HepG2 (cell line): ENCODE data around the gene CD81. TPM values are rescaled to one million over a fixed set of nuclear protein-coding genes. Genes with fewer than 3 reads are reported as not detected.

Source experiments
- ATAC-seq: fragments of 200-7000 bp; cut with Tn5 transposase; 3 replicates; pipeline ENCODE4 v1.9.1; 2020; ENCODE audit warnings: mild to moderate bottlenecking, moderate library complexity
- BruUV-seq: library from RNA; stranded (reverse); fragments of 400-500 nt; replicated peaks from 2 replicates; lab custom pipeline; 2021; lab: Mats Ljungman, UMichigan
- CTCF ChIA-PET: fragments of 300-600 bp; formaldehyde crosslinking; extraction: SDS; loops from one replicate; lab custom pipeline; 2021; ENCODE audit warnings: low total read pairs, inconsistent platforms, low intra/inter-chr PET ratio; lab: Yijun Ruan, JAX
- POLR2A ChIA-PET: fragments of 350-600 bp; sonication (Branson Sonifier 250); formaldehyde crosslinking; loops from one replicate; lab custom pipeline; 2020; ENCODE audit warnings: antibody characterized with exemption, inconsistent platforms; lab: Yijun Ruan, JAX
- DNase-seq: peaks from one replicate; pipeline ENCODE4 v3.0.0-alpha.2; 2015; ENCODE audit warnings: low spot score
- FAIRE-seq: peaks from 3 replicates; lab custom pipeline; 2011; peaks lifted over from hg19 to GRCh38; lab: Jason Lieb, UNC
- H2AFZ ChIP-seq: one replicate; pipeline ENCODE4 v1.6.1; 2011; ENCODE audit warnings: low read length, inconsistent platforms
- H3K27ac ChIP-seq: fragments of 300-600 bp; 3 replicates; pipeline ENCODE4 v1.8.0; 2011; ENCODE audit warnings: mixed run types, mild to moderate bottlenecking, mixed read lengths, low read length, inconsistent platforms; ENCODE audit not compliant: insufficient read depth; ENCODE audit errors: extremely low read length
- H3K27me3 ChIP-seq, 2 experiments: fragments of 200-600 bp in 1 of 2; 2 replicates in 1 of 2; 3 replicates in 1 of 2; pipeline versions ENCODE4 v1.6.0 to v1.8.0; 2011; ENCODE audit warnings: low read length in 2 of 2, mild to moderate bottlenecking in 2 of 2, moderate library complexity in 2 of 2, inconsistent platforms in 1 of 2; ENCODE audit not compliant: insufficient read depth in 2 of 2, control insufficient read depth in 1 of 2
- H3K36me3 ChIP-seq, 2 experiments: fragments of 200-600 bp in 1 of 2; replicated peaks in 1 of 2; 2 replicates in 1 of 2; 3 replicates in 1 of 2; pipeline versions ENCODE4 v1.5.1 to v1.8.0; 2011; ENCODE audit warnings: low read length in 2 of 2, inconsistent platforms in 1 of 2; ENCODE audit not compliant: insufficient read depth in 2 of 2, control insufficient read depth in 1 of 2
- H3K4me1 ChIP-seq: 2 replicates; pipeline ENCODE4 v1.5.1; 2012; ENCODE audit warnings: low read length, inconsistent platforms; ENCODE audit not compliant: insufficient read depth
- H3K4me2 ChIP-seq: 2 replicates; pipeline ENCODE4 v1.6.0; 2011; ENCODE audit warnings: low read depth, low read length, inconsistent platforms
- H3K4me3 ChIP-seq, 3 experiments: fragments of 200-600 bp in 1 of 3; sonication (generic), shearing (Covaris generic) in 1 of 3; replicated peaks in 1 of 3; 2 replicates each; pipeline ENCODE4 v1.5.1; 2011 to 2016; ENCODE audit warnings: low read length in 3 of 3, inconsistent platforms in 2 of 3, low read depth in 2 of 3, mild to moderate bottlenecking in 2 of 3, control low read depth in 1 of 3, mixed read lengths in 1 of 3; ENCODE audit not compliant: insufficient read depth in 1 of 3
- H3K79me2 ChIP-seq: one replicate; pipeline ENCODE4 v1.6.1; 2011; ENCODE audit warnings: low read length, inconsistent platforms; ENCODE audit not compliant: insufficient read depth
- H3K9ac ChIP-seq: 2 replicates; pipeline ENCODE4 v1.6.0; 2011; ENCODE audit warnings: mild to moderate bottlenecking, low read depth, low read length, inconsistent platforms; ENCODE audit not compliant: insufficient read depth
- H3K9me3 ChIP-seq: 2 replicates; pipeline ENCODE4 v1.5.1; 2012; ENCODE audit warnings: mild to moderate bottlenecking, low read length
- H4K20me1 ChIP-seq: 2 replicates; pipeline ENCODE4 v1.6.0; 2011; ENCODE audit warnings: inconsistent platforms, mild to moderate bottlenecking, low read length, moderate library complexity; ENCODE audit not compliant: insufficient read depth
- CENPT ChIP-seq: sonication (generic); formaldehyde crosslinking; IDR thresholded peaks from 2 replicates; pipeline ENCODE4 v1.8.0; 2022; ENCODE audit warnings: low read depth, mild to moderate bottlenecking, moderate library complexity, missing genetic modification reagents
- JUNB ChIP-seq: sonication (generic); formaldehyde crosslinking; IDR thresholded peaks from 2 replicates; pipeline ENCODE4 v1.8.0; 2022; ENCODE audit warnings: missing genetic modification reagents, mild to moderate bottlenecking, borderline replicate concordance
- TCF7L2 ChIP-seq: IDR thresholded peaks from 2 replicates; pipeline ENCODE4 v1.6.1; 2011; ENCODE audit warnings: mild to moderate bottlenecking, low read depth, low read length, moderate library complexity
- YEATS2 ChIP-seq: sonication (generic); formaldehyde crosslinking; IDR thresholded peaks from 2 replicates; pipeline ENCODE4 v1.4.0; 2020; ENCODE audit warnings: missing genetic modification reagents, borderline replicate concordance
- ZNF234 ChIP-seq: sonication (generic); formaldehyde crosslinking; conservative IDR thresholded peaks from 2 replicates; pipeline ENCODE4 v1.5.1; 2020; ENCODE audit warnings: mild to moderate bottlenecking, missing genetic modification reagents
- ZNF263 ChIP-seq: sonication (generic); formaldehyde crosslinking; IDR thresholded peaks from 2 replicates; pipeline ENCODE4 v1.4.0; 2020; ENCODE audit warnings: missing genetic modification reagents
- ZNF484 ChIP-seq: sonication (generic); formaldehyde crosslinking; IDR thresholded peaks from 2 replicates; pipeline ENCODE4 v1.5.1; 2020; ENCODE audit warnings: mild to moderate bottlenecking, low read depth, missing genetic modification reagents, borderline replicate concordance
- WGBS: methylation state at CpG from one replicate; pipeline ENCODE4 v1.1.6; 2017; ENCODE audit warnings: low lambda C conversion rate; 5-methylcytosine and 5-hydroxymethylcytosine counted together
- in situ Hi-C: cut with HindIII; loops from 2 replicates; pipeline ENCODE4 v1.10.0; 2017; ENCODE audit warnings: low pct_unique_long_range_greater_than_20kb; ENCODE audit not compliant: extremely low pct_ligation_motif_present
- intact Hi-C: fragments of 100-400 bp; cut with micrococcal nuclease; formaldehyde crosslinking; loops from one replicate; pipeline ENCODE4 v1.10.0; 2022; ENCODE audit not compliant: unreplicated experiment
- polyA plus RNA-seq, 8 experiments: library from polyadenylated mRNA; depleted of rRNA in 3 of 8; stranded (reverse) in 7 of 8; unstranded in 1 of 8; fragments of >200 nt; fragmentation: Illumina TruSeq in 4 of 8; extraction: Trizol in 4 of 8; gene quantifications; 2 replicates each; pipeline versions ENCODE4 v1.2.1 to v1.2.3, GENCODE V29; 2011 to 2016; ENCODE audit warnings: low read depth in 4 of 8, missing spikeins in 1 of 8, mixed read lengths in 1 of 8; ENCODE audit not compliant: insufficient read depth in 1 of 8
- total RNA-seq, 5 experiments: library from RNA; depleted of rRNA; stranded (reverse); fragments of >200 nt; fragmentation: Illumina TruSeq; extraction: Trizol; gene quantifications; 2 replicates each; pipeline ENCODE4 v1.2.3, GENCODE V29; 2016; ENCODE audit warnings: low read depth in 1 of 5
- TF ChIP-seq, protein P1 (sequence below): IDR thresholded peaks from 2 replicates; pipeline ENCODE4 v1.6.1; 2016
- TF ChIP-seq, protein P2 (sequence below): IDR thresholded peaks from 2 replicates; pipeline ENCODE4 v1.6.1; 2016; ENCODE audit warnings: missing biosample characterization, missing genetic modification reagents, low read depth

CD81 gene
- total and polyA plus RNA-seq, 2 of the 13 experiments (the other 11 are each of a cell fraction or from before 2014, with no cell fraction given), result not detected

DNA sequence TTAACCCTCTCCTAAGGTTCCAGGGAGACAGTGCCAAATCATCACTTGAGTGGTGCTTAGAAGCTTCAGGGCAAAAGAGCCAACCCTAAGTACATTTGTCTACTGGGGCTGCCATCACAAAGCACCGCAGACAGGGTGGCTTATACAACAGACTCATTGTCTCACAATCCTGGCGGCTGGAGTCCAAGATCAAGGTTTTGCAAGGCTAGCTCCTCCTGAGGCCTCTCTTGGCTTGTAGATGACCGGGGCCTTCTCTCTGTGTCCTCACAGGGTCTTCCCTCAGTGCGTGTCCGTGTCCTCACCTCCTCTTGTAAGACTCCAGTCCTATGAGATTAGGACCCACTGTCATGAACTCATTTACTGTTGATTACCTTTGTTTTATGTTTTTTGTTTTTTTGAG is 34.1 kb upstream of the CD81 start:
- WGBS, result 1% methylated on average over 5 of the region's 5 CpGs
- in situ Hi-C loops (no loop called here), intact Hi-C loops (no loop called here)
- Histone ChIP-seq H3K79me2 (no peaks in the 10 kb centered on the region), H3K36me3 (no peaks in the 10 kb centered on the region), H4K20me1 (no peaks in the 10 kb centered on the region), H3K9me3 (no peaks in the 10 kb centered on the region), H3K27me3 (peaks cover 0 to 23% of the 10 kb centered on the region in 2 experiments; a peak in 4 of 5 replicates), H3K4me2 (no peak overlapping the region), H3K27ac (no peak overlapping the region), H3K9ac (no peak overlapping the region), H3K4me1 (no peaks in the 10 kb centered on the region), H2AFZ (no peak overlapping the region), H3K4me3 (no peak overlapping the region)
- no TSS peak for BruUV-seq
- ChIA-PET POLR2A (no interaction called here), CTCF (no interaction called here)
- TF ChIP-seq ZNF484 (no peak), CENPT (CRISPR knock-in tag) (no peak), YEATS2 (CRISPR knock-in tag) (no peak)
- ATAC-seq, result no peak
- FAIRE-seq, result no peak
- DNase-seq, result no peak

DNA sequence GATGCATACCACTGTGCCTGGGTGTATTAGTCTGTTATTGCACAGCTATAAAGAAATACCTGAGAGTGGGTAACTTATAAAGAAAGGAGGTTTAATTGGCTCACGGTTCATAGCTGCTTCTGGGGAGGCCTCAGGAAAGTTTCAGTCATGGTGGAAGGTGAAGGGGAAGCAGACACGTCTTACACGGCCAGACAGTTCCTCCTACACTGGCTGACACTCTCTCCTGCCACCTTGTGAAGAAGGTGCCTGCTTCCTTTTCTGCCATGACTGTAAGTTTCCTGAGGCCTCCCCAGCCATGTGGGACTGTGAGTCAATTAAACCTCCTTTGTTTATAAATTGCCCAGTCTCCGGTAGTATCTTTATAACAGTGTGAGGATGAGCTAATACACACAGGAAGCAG is 33.6 kb upstream of the CD81 start:
- Histone ChIP-seq H3K27me3 (peaks cover 0 to 19% of the 10 kb centered on the region in 2 experiments; a peak in 4 of 5 replicates), H3K36me3 (no peaks in the 10 kb centered on the region), H2AFZ (no peak overlapping the region), H3K4me1 (no peaks in the 10 kb centered on the region), H4K20me1 (no peaks in the 10 kb centered on the region), H3K9ac (no peak overlapping the region), H3K4me2 (no peak overlapping the region), H3K79me2 (no peaks in the 10 kb centered on the region), H3K9me3 (no peaks in the 10 kb centered on the region), H3K4me3 (no peak overlapping the region), H3K27ac (no peak overlapping the region)
- ATAC-seq (no peak), DNase-seq (no peak), FAIRE-seq (no peak)
- ChIA-PET CTCF (no interaction called here), POLR2A (no interaction called here)
- intact Hi-C loops, result no loop called here
- TF ChIP-seq, protein P1, sequence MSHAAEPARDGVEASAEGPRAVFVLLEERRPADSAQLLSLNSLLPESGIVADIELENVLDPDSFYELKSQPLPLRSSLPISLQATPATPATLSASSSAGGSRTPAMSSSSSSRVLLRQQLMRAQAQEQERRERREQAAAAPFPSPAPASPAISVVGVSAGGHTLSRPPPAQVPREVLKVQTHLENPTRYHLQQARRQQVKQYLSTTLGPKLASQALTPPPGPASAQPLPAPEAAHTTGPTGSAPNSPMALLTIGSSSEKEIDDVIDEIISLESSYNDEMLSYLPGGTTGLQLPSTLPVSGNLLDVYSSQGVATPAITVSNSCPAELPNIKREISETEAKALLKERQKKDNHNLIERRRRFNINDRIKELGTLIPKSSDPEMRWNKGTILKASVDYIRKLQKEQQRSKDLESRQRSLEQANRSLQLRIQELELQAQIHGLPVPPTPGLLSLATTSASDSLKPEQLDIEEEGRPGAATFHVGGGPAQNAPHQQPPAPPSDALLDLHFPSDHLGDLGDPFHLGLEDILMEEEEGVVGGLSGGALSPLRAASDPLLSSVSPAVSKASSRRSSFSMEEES (CRISPR knock-in tag), result no peak
- TF ChIP-seq JUNB (CRISPR knock-in tag) (no peak), ZNF234 (no peak), ZNF263 (CRISPR knock-in tag) (no peak), TCF7L2 (no peak)
- TF ChIP-seq, protein P2, sequence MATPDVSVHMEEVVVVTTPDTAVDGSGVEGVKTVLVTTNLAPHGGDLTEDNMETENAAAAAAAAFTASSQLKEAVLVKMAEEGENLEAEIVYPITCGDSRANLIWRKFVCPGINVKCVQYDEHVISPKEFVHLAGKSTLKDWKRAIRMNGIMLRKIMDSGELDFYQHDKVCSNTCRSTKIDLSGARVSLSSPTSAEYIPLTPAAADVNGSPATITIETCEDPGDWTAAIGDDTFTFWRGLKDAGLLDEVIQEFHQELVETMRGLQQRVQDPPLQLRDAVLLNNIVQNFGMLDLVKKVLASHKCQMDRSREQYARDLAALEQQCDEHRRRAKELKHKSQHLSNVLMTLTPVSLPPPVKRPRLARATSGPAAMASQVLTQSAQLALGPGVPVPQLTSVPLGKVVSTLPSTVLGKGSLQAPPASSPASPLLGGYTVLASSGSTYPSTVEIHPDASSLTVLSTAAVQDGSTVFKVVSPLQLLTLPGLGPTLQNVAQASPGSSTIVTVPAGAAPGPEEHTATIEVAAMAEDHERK (CRISPR knock-in tag), result no peak
- in situ Hi-C loops, result no loop called here
- BruUV-seq, result no TSS peak
- 10% methylated on average over 4 of the region's 4 CpGs for WGBS
